Activated CD8-positive, alpha-beta T cell treated with anti-CD3 and anti-CD28 coated beads, Interleukin-2, amount 10 ng/mL, durations not matched to agents 7 days and 5 days (primary cell): ENCODE results near the gene AIF1. TPM values are rescaled to one million over a fixed set of nuclear protein-coding genes. Genes with fewer than 3 reads are reported as not detected.
A peak's percentile ranks its signal among the peaks of the same experiment; 100 is the strongest.

Experiments used
- ATAC-seq: fragments of 150-1000 bp; cut with Tn5 transposase; one replicate; pipeline ENCODE4 v1.10.0; 2021; ENCODE audit warnings: moderate library complexity
- CTCF ChIA-PET: fragments of 350-600 bp; sonication (Branson Sonifier 250); formaldehyde crosslinking; loops from one replicate; lab custom pipeline; 2021; ENCODE audit warnings: antibody characterized with exemption; lab: Charles Lee
- POLR2A ChIA-PET: fragments of 350-600 bp; sonication (Branson Sonifier 250); formaldehyde crosslinking; loops from one replicate; lab custom pipeline; 2021; ENCODE audit warnings: antibody characterized with exemption; lab: Charles Lee
- DNase-seq: peaks from one replicate; pipeline ENCODE4 v3.0.0-alpha.2; 2020
- H3K27ac Mint-ChIP-seq: one replicate; pipeline ENCODE4 v1.8.0; 2021; ENCODE audit warnings: mild to moderate bottlenecking, mixed read lengths
- H3K27me3 Mint-ChIP-seq: one replicate; pipeline ENCODE4 v1.8.0; 2021; ENCODE audit warnings: low read depth, mixed read lengths
- H3K36me3 Mint-ChIP-seq: one replicate; pipeline ENCODE4 v1.8.0; 2021; ENCODE audit warnings: low read depth, mixed read lengths
- H3K4me1 Mint-ChIP-seq: one replicate; pipeline ENCODE4 v1.8.0; 2021; ENCODE audit warnings: low read depth, mixed read lengths
- H3K4me3 Mint-ChIP-seq: one replicate; pipeline ENCODE4 v1.8.0; 2021; ENCODE audit warnings: mild to moderate bottlenecking, mixed read lengths
- H3K9me3 Mint-ChIP-seq: one replicate; pipeline ENCODE4 v1.8.0; 2022; ENCODE audit warnings: mixed read lengths; ENCODE audit not compliant: insufficient read depth
- total RNA-seq, 2 experiments: library from RNA; stranded (reverse); gene quantifications; one replicate each; pipeline ENCODE4 v1.2.3, GENCODE V29; 2021

The AIF1 gene
- 100 to 1,000 TPM; 177 TPM for total RNA-seq

GRCh38 chr6:31614684-31615578, at the start of gene AIF1:
TSS of gene AIF1 (plus strand) at chr6:31615234. CDS start at chr6:31615330, 96 bp downstream.
- H3K27me3 Mint-ChIP-seq = no peaks in the 10 kb centered on the region
- peaks cover 25% of the 10 kb centered on the region for H3K36me3 Mint-ChIP-seq
- ChIA-PET POLR2A (interaction anchor here (0.6 to 2.8 kb wide), 7 partner anchors 16 to 74 kb away, joined by 3 to 17 read pairs (median 3); partner anchors contain the start of genes ATP6V1G2, CSNK2B, DDX39B and GPANK1), CTCF (interaction anchor here (1.0 to 12.5 kb wide), 7 partner anchors 19 to 122 kb away, joined by 4 to 130 read pairs (median 10); partner anchors contain the start of genes DDX39B and NCR3)
- ATAC-seq (no peak), DNase-seq (no peak)
- peaks cover 45% of the 10 kb centered on the region for H3K4me1 Mint-ChIP-seq
- H3K9me3 Mint-ChIP-seq = no peaks in the 10 kb centered on the region
- H3K4me3 Mint-ChIP-seq = peak within 1 kb of the TSS; percentile 94
- peak within 1 kb of the TSS; percentile 96 for H3K27ac Mint-ChIP-seq

GRCh38 chr6:31567531-31568370, 47.3 kb upstream of the AIF1 start:
- DNase-seq = no peak

GRCh38 chr6:31568537-31568961, 46.5 kb upstream of the AIF1 start:
- ChIA-PET POLR2A (interaction anchor here (0.6 to 4.8 kb wide), 11 partner anchors 8 to 269 kb away, joined by 3 to 73 read pairs (median 5); partner anchors contain the start of genes LST1, LTB and NCR3), CTCF (interaction anchor here (1.3 to 24.1 kb wide), 9 partner anchors 8 to 29 kb away, joined by 4 to 504 read pairs (median 6); partner anchors contain the start of genes ATP6V1G2, DDX39B, LTB and NCR3)

More at GRCh38 chr6:31567531-31568370, 47.3 kb upstream of the AIF1 start:
- H3K4me1 Mint-ChIP-seq = peaks cover 55% of the 10 kb centered on the region
- no peaks in the 10 kb centered on the region for H3K9me3 Mint-ChIP-seq
- CTCF ChIA-PET = interaction anchor here (0.7 to 24.1 kb wide), 10 partner anchors 8 to 30 kb away, joined by 3 to 504 read pairs (median 6); partner anchors contain the start of genes ATP6V1G2, DDX39B, LTB and NCR3
- peaks cover 17% of the 10 kb centered on the region for H3K36me3 Mint-ChIP-seq
- ATAC-seq = peak; percentile 4
- POLR2A ChIA-PET = interaction anchor here (1.0 to 4.8 kb wide), 8 partner anchors 7 to 29 kb away, joined by 4 to 73 read pairs (median 5); partner anchors contain the start of genes LST1, LTB and NCR3
- H3K4me3 Mint-ChIP-seq = peak overlapping the region; percentile 9
- H3K27me3 Mint-ChIP-seq = peaks cover 22% of the 10 kb centered on the region
- H3K27ac Mint-ChIP-seq = peak overlapping the region; percentile 56

DNA sequence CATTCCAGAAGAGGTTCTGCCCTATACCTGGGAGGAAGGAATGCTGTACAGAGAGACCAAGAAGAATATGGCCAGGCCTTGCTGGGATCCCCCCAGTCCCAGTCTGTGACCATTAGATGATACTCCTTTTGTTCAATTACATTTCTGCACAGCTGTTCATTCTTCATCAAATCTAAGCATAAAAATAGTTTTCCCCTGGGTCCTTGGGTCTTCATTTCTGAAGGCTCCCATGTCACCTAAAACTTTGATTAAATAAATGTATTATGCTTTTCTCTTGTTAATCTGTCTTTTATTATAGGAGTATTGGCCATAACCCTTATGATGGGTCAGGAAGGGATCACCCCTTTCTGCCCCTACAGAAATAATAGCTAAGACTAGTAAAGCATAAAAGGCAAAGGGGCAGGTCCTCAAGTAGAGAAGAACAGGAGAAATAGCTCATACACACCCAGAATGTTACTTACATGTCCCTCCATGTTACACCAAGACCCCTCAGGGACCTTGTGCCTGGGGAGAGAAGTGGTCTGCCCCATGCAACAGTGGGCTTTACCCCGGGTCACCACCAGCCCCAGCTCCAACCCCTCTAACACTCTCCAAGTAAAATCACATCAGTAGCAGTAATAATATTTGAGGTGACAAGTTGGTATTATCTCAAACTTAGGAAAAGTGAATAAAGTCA, 45.0 kb upstream of the AIF1 start:
- POLR2A ChIA-PET = interaction anchor here (0.6 to 4.8 kb wide), 6 partner anchors 10 to 29 kb away, joined by 3 to 73 read pairs (median 4); partner anchors contain the start of genes LST1 and LTB
- H3K4me3 Mint-ChIP-seq = no peak overlapping the region
- DNase-seq (no peak), ATAC-seq (no peak)
- no peak overlapping the region for H3K27ac Mint-ChIP-seq
- no peaks in the 10 kb centered on the region for H3K9me3 Mint-ChIP-seq
- CTCF ChIA-PET = interaction anchor here (0.7 to 24.1 kb wide), 7 partner anchors 8 to 28 kb away, joined by 3 to 504 read pairs (median 11); partner anchors contain the start of genes ATP6V1G2, DDX39B, LST1 and LTB
- peaks cover 75% of the 10 kb centered on the region for H3K4me1 Mint-ChIP-seq
- H3K27me3 Mint-ChIP-seq = peaks cover 13% of the 10 kb centered on the region
- peaks cover 10% of the 10 kb centered on the region for H3K36me3 Mint-ChIP-seq

More at GRCh38 chr6:31568537-31568961, 46.5 kb upstream of the AIF1 start:
- Mint-ChIP-seq H3K4me1 (peaks cover 63% of the 10 kb centered on the region), H3K27me3 (peaks cover 22% of the 10 kb centered on the region), H3K4me3 (peak overlapping the region; percentile 26), H3K9me3 (no peaks in the 10 kb centered on the region), H3K27ac (peak overlapping the region; percentile 56), H3K36me3 (peaks cover 17% of the 10 kb centered on the region)
- DNase-seq (peak; percentile 86), ATAC-seq (peak; percentile 74)

GRCh38 chr6:31572041-31572911, 42.8 kb upstream of the AIF1 start, which contains the start of gene LTA:
TSS of gene LTA (plus strand) at chr6:31572289. CDS start at chr6:31572743, 454 bp downstream.
- H3K9me3 Mint-ChIP-seq = no peaks in the 10 kb centered on the region
- peaks cover 95% of the 10 kb centered on the region for H3K4me1 Mint-ChIP-seq
- POLR2A ChIA-PET = interaction anchor here (1.4 to 14.3 kb wide), 6 partner anchors 9 to 23 kb away, joined by 5 to 388 read pairs (median 34); partner anchors contain the start of genes LTB and NCR3
- H3K27me3 Mint-ChIP-seq = peaks cover 5% of the 10 kb centered on the region
- DNase-seq = peak; percentile 82
- peak within 1 kb of the TSS; percentile 96 for H3K27ac Mint-ChIP-seq
- peaks cover 23% of the 10 kb centered on the region for H3K36me3 Mint-ChIP-seq
- CTCF ChIA-PET = interaction anchor here (1.6 to 24.1 kb wide), 7 partner anchors 6 to 26 kb away, joined by 6 to 928 read pairs (median 73); partner anchors contain the start of genes ATP6V1G2, DDX39B, LST1 and LTB
- peak; percentile 43 for ATAC-seq
- H3K4me3 Mint-ChIP-seq = peak within 1 kb of the TSS; percentile 93

GRCh38 chr6:31573239-31574105, 41.6 kb upstream of the AIF1 start:
- ATAC-seq (no peak), DNase-seq (no peak)
- Mint-ChIP-seq H3K27me3 (peaks cover 2% of the 10 kb centered on the region), H3K9me3 (no peaks in the 10 kb centered on the region), H3K27ac (peak overlapping the region; percentile 96), H3K36me3 (peaks cover 31% of the 10 kb centered on the region), H3K4me1 (peaks cover 92% of the 10 kb centered on the region), H3K4me3 (peak overlapping the region; percentile 93)
- CTCF ChIA-PET = interaction anchor here (1.1 to 24.1 kb wide), 5 partner anchors 10 to 258 kb away, joined by 3 to 928 read pairs (median 189); partner anchors contain the start of genes ATP6V1G2, BAG6, DDX39B and LST1
- POLR2A ChIA-PET = interaction anchor here (0.8 to 14.3 kb wide), 10 partner anchors 9 to 174 kb away, joined by 3 to 388 read pairs (median 8); partner anchors contain the start of genes C6orf47, DDX39B, LTB and NCR3

DNA sequence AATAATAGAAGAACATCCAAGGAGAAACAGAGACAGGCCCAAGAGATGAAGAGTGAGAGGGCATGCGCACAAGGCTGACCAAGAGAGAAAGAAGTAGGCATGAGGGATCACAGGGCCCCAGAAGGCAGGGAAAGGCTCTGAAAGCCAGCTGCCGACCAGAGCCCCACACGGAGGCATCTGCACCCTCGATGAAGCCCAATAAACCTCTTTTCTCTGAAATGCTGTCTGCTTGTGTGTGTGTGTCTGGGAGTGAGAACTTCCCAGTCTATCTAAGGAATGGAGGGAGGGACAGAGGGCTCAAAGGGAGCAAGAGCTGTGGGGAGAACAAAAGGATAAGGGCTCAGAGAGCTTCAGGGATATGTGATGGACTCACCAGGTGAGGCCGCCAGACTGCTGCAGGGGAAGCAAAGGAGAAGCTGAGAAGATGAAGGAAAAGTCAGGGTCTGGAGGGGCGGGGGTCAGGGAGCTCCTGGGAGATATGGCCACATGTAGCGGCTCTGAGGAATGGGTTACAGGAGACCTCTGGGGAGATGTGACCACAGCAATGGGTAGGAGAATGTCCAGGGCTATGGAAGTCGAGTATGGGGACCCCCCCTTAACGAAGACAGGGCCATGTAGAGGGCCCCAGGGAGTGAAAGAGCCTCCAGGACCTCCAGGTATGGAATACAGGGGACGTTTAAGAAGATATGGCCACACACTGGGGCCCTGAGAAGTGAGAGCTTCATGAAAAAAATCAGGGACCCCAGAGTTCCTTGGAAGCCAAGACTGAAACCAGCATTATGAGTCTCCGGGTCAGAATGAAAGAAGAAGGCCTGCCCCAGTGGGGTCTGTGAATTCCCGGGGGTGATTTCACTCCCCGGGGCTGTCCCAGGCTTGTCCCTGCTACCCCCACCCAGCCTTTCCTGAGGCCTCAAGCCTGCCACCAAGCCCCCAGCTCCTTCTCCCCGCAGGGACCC, 40.6 kb upstream of the AIF1 start:
- H3K9me3 Mint-ChIP-seq = no peaks in the 10 kb centered on the region
- peak overlapping the region; percentile 96 for H3K27ac Mint-ChIP-seq
- H3K27me3 Mint-ChIP-seq = no peaks in the 10 kb centered on the region
- peak overlapping the region; percentile 93 for H3K4me3 Mint-ChIP-seq
- CTCF ChIA-PET = interaction anchor here (0.8 to 24.1 kb wide), 8 partner anchors 11 to 257 kb away, joined by 3 to 928 read pairs (median 4); partner anchors contain the start of genes ATP6V1G2, BAG6, DDX39B and LST1
- DNase-seq (no peak), ATAC-seq (no peak)
- POLR2A ChIA-PET = interaction anchor here (0.5 to 14.3 kb wide), 12 partner anchors 8 to 173 kb away, joined by 3 to 388 read pairs (median 4); partner anchors contain the start of genes C6orf47, DDX39B, LST1 and LTB
- H3K36me3 Mint-ChIP-seq = peaks cover 40% of the 10 kb centered on the region
- peaks cover 92% of the 10 kb centered on the region for H3K4me1 Mint-ChIP-seq
